Activated naive CD4-positive, alpha-beta T cell treated with anti-CD3 and anti-CD28 coated beads, Interleukin-2, amount 50 U/mL, for 16 hours (primary cell): ENCODE results near the gene FBXO42.

Experiments
- DNase-seq: peaks from one replicate; pipeline ENCODE4 v3.0.0-alpha.2; 2020

FBXO42 gene

GRCh38 chr1:16351994-16352841 lies at the start of gene FBXO42:
Gene FBXO42 (minus strand): TSS chr1:16352480. CDS start chr1:16315418, 37,062 bp downstream.
- peak; percentile 91 for DNase-seq

DNA sequence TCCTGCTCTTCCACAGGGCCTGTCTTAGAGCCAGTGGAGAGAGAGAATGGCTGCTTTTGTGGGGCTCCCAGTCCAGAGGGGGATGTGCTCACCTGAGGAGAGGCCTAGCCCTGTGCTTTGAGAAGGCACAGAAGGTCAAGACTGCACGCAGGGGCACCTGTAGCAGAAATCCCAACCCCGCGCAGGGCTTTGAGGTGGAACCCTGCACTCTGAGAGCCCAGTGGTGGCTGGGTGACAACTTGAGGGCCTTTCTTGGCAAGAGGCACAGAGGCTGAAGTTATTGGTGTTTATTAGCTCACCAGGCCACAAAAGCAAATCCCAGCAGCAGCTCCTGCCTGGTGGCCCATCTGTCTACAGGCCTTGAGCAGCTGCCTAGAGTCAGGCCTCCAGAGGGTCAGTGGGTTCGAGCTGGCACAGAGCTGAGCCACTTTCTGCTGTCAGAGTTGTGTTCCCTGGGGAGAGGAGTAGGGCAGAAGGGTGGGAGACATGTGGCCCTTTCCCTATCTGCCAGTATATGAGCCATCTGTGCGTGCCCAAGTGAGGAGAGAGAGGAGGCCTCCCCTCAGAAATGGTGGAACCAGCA lies 46.2 kb upstream of the FBXO42 start:
- no peak for DNase-seq

GRCh38 chr1:16397120-16397519 lies 44.8 kb upstream of the FBXO42 start:
- DNase-seq: no peak

DNA sequence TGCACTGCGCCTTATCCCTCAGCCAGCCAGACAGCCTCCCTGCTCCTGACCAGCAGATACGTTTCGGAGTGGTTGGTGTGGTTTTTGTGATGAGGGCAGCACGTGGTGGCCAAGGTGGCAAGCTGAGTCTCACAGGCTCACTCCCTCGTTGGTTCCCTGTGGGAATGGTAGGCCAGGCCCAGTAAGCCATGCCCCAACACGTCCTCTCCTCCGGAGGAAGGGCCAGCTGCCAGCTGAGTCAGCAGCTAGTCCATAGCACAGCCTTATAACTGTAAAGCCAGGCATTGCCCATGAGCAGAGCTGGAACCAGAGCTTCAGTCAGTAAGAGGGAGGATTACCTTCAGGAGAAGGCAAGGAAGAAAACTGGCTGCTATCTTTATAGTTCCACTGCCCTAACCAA lies 44.3 kb upstream of the FBXO42 start:
- no peak for DNase-seq

- no peak for DNase-seq
These were observed 42.7 kb upstream of the FBXO42 start for GRCh38 chr1:16394977-16395376.

GRCh38 chr1:16393570-16394521 lies 41.6 kb upstream of the FBXO42 start:
- no peak for DNase-seq

DNA sequence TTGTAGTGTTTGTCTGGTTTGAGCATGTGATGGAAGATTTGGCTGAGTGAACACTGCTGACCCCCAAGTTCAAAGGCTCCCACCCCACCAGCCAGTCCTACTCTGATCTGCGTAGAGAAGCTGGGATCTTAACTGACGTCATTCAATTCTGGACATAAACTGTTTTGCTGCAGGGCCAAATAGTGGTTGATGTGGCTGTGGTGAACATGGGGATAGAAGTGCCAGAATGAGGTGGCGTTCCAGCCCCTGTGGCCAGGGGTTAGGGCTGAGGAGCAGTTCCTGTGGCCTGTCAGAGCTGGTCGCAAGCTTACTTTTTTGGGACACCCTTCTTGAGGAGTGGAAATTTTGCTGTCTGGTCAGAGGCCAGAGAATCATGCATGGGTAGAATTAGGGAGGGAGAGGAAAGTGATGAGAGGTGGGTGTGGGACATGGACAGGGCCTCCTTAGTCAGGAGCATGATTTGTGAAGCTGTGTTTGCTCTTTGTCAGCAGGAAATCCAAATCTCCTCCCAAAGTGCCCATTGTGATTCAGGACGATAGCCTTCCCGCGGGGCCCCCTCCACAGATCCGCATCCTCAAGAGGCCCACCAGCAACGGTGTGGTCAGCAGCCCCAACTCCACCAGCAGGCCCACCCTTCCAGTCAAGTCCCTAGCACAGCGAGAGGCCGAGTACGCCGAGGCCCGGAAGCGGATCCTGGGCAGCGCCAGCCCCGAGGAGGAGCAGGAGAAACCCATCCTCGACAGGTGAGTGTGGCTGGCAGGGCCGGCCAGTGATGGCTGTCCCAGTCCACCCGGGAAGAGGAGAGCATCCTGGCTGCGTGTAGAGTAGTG lies 40.7 kb upstream of the FBXO42 start:
- no peak for DNase-seq

DNA sequence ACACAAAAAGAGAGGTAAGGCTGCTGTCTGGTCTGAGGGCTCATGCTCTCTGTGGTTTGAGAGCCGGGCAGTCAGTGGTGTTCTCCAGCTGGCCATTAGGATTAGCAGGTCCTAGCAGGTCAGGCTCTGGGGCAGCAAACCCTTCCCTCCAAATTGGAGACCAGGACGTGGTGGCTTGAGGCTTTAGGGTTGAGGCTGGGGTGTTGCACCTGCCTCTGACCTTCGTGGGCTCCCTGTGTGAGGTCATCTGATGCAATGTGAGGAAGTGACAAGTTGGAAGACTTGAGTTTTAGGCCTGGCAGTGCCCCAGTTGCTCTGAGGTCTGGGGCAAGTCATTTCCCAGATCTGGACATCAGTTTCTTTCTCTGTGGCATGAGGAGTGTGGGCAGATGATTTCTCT lies 39.1 kb upstream of the FBXO42 start:
- no peak for DNase-seq

DNA sequence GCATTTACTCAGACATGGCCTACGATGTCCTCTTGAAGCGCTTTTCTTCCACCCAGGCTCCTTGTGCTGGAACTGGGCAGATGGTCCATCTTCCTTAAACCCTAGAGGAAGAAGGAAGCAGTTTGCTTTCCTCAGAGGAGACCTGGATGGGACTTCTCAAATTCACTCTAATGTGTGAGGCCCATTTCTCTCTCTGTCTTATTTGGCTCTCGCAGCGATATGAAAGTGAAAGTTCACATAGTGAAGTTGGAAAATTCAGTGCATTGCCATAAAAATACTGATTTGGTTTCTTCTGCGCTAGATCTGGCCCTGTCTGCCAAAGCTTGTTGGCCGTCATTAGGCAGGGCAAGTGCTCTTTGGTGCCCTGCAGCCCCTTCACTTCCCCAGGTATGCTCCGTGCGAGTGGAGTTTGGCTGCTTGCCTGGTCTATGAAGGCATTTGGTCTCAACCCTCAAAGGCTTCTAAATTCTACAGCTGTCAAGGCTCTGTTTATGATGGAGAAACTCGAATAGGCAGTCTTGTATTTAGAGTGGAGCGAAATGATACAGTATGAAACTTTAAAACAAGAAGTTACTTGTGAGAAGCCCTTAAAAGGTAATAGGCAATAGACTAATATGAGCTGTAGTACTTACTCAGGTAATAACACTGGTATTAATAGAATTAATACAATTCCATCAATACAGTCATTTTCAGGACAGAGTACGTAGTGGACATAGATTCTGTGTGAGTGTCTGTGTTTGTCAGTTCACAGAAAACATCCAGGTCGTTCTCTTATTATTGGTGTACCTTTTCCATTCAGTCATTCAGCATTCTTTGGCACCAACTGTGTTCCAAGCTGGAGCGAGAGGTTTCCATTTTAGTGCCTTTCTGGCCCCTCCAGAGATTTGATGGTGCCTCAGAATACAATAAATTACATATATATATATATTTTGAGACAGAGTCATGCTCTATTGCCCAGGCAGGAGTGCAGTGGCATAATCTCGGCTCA lies 35.2 kb upstream of the FBXO42 start:
- no peak for DNase-seq

DNA sequence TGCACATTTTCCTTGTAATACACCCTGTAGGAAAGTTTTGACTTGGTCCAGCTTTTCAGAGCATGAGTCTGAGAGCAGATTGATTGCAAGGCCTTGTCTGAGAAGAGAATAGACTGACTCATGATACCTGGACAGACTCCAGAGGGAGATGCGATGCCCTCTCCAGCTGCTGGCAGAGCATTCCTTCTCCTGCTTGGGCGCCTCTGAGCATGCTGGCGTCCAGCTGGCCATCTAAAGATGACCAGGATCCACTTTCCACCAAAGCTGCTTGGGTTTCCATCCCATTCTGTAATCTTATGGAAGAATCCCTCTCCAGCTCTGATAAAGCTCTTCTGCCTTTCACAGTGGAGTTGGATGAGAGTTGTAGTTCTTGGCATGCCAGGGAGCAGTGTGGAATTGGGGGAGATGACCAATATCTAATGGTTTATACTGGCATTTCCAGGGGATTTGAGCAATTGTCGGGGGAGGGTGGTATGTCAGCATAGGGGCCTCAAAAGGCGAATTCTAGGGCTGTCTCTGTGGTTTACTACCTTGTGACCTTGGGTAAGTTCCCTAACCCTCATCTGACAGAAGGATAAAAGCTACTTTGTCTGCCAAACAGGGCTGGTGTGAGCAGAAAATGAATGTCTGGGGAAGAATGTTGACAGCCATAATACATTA lies 34.3 kb upstream of the FBXO42 start:
- no peak for DNase-seq

DNA sequence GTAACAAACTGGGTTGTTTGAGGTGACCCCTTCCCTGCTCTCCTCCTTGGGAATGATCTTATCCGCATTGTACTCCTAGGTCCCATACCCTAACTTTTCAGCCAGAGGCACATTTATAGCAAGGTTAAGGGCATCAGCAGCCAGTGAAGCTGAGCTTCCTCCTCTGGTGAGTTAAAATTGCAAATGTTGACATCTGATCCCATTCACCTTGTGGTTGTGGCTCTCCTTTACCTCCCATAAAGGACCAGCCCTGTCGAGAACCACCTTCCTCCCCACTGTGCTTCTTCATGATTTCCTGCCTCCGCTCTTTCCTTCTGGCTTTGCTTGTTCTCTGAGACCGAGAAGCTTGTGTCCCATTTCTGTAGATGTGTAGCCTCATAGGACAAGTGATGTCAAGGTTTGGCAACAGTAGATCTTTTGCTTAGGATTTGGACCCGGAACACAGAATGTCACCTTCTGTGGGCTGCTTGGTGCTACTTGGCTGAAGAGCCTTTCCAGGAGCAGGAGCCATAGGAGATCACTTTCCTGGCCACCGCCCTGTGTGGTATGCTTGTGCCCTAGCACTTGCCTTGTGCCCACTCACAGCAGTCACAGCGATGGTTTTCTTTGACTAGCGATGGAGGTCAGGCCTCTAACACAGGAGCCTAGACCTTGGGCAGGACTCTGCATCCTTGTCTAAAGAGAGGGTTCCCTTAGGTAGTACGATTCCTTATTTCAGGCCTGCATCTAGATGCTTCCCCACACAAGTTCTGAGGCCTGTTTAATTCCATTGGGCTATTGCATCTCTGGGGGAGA lies 33.6 kb upstream of the FBXO42 start:
- DNase-seq: no peak

- DNase-seq: no peak
These were observed 31.6 kb upstream of the FBXO42 start for GRCh38 chr1:16383888-16384287.

- no peak for DNase-seq
These were observed 28.6 kb upstream of the FBXO42 start for GRCh38 chr1:16380868-16381267.

GRCh38 chr1:16378443-16378842 lies 26.2 kb upstream of the FBXO42 start:
- DNase-seq: no peak

DNA sequence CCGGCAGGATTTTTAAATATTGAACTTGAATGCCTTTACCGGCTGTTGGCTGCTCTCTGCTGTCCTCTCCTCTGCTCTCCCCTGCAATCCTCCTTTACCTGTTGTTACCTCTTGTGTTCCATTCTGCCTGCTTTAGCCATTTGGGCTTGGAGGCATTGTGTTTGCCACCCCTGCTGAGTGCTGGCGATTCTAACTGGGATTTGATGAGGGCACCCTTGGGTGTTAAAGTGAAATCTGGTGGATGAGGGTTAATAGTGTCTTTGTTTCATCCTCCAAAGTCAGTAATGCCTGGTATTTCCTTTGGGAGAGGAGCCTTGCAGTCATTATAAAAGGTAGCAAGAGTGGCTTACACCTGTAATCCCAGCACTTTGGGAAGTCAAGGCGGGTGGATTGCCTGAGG lies 24.7 kb upstream of the FBXO42 start:
- DNase-seq: no peak

DNA sequence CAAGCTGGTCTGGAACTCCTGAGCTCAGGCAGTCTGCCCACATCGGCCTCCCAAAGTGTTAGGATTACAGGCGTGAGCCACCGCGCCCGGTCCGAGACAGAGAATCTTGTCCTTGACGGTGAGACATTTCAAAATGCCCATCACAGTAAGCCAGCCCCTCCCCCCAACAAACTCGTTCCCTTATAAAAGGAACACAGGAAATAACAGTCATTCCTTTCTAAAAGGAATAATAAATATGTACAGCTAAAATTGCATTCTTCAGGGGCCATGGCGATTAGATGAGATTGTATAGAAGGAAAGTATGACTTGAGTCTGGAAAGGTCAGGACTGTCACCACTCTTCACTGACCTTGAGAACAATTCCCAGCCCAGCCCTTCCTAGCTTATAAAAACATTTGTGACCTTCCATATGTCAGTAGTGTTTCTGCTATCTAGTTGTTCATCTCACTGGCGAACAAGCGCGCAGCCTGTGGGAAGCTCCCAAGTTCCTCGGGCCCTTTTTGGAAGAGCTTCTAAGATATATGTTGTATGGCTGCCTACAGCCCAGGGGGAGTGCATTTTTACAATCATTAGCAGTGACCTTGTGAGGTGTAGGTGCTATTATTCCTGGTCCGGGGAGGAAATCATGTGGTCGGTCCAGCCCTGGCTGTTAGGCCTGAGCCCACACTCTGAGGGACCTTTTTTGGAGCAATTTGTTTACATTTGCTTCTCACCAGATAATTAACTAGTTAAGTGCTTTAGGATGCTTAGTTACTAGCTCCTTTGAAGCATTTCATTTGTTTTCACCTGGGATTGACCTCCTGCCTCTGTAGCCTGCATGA lies 23.5 kb upstream of the FBXO42 start:
- DNase-seq: no peak

GRCh38 chr1:16374266-16374665 lies 22.0 kb upstream of the FBXO42 start:
- no peak for DNase-seq

- no peak for DNase-seq
These were observed 20.4 kb upstream of the FBXO42 start for GRCh38 chr1:16372535-16373285.
